OCI-LY3 (cell line): ENCODE data around the gene SCAI.

ENCODE experiments used
- EZH2phosphoT487 ChIP-seq: fragments of 200-600 bp; shearing (Covaris generic); IDR thresholded peaks from 2 replicates; pipeline ENCODE4 v1.6.1; 2018; ENCODE audit warnings: antibody characterized with exemption, mixed run types, low read depth
- TF ChIP-seq, protein P1 (sequence below): fragments of 200-600, 300-600 bp; sonication (generic); IDR thresholded peaks from 2 replicates; pipeline ENCODE4 v1.5.1; 2014; ENCODE audit warnings: antibody characterized with exemption, low read length, low read depth

DNA sequence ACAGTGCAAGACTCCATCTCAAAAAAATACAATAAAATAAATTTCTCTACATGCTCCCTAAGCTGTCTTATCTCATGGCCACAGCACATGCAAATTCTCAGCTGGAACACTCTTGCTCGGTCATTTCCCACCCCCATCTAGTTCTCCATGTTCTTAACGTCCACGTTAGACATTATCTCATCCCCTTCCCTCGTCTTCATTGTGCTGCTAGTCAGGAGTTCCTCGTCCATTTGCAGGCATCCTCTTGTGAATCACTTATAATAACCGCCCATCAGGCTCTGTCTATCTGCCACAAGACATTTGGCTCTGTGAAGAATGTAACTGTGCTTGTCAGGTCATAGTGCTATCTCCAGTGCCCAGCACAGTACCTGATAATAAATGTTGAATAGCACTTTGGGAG lies 169.5 kb downstream of the SCAI start:
- TF ChIP-seq, protein P1, sequence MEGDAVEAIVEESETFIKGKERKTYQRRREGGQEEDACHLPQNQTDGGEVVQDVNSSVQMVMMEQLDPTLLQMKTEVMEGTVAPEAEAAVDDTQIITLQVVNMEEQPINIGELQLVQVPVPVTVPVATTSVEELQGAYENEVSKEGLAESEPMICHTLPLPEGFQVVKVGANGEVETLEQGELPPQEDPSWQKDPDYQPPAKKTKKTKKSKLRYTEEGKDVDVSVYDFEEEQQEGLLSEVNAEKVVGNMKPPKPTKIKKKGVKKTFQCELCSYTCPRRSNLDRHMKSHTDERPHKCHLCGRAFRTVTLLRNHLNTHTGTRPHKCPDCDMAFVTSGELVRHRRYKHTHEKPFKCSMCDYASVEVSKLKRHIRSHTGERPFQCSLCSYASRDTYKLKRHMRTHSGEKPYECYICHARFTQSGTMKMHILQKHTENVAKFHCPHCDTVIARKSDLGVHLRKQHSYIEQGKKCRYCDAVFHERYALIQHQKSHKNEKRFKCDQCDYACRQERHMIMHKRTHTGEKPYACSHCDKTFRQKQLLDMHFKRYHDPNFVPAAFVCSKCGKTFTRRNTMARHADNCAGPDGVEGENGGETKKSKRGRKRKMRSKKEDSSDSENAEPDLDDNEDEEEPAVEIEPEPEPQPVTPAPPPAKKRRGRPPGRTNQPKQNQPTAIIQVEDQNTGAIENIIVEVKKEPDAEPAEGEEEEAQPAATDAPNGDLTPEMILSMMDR = no peak
- no peak for TF ChIP-seq EZH2phosphoT487
